ENCODE data around the gene KIRREL3.

Gene KIRREL3

GRCh38 chr11:126525216-126525615, 475.4 kb downstream of the KIRREL3 start:
- TF ChIP-seq, protein P1, sequence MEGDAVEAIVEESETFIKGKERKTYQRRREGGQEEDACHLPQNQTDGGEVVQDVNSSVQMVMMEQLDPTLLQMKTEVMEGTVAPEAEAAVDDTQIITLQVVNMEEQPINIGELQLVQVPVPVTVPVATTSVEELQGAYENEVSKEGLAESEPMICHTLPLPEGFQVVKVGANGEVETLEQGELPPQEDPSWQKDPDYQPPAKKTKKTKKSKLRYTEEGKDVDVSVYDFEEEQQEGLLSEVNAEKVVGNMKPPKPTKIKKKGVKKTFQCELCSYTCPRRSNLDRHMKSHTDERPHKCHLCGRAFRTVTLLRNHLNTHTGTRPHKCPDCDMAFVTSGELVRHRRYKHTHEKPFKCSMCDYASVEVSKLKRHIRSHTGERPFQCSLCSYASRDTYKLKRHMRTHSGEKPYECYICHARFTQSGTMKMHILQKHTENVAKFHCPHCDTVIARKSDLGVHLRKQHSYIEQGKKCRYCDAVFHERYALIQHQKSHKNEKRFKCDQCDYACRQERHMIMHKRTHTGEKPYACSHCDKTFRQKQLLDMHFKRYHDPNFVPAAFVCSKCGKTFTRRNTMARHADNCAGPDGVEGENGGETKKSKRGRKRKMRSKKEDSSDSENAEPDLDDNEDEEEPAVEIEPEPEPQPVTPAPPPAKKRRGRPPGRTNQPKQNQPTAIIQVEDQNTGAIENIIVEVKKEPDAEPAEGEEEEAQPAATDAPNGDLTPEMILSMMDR (IDR thresholded peaks at IDR 0.05; ENCODE audit: low read depth, low read length) = no peak
- H3K4me3 ChIP-seq (ENCODE audit: low read depth, low read length) = no peak overlapping the region

DNA sequence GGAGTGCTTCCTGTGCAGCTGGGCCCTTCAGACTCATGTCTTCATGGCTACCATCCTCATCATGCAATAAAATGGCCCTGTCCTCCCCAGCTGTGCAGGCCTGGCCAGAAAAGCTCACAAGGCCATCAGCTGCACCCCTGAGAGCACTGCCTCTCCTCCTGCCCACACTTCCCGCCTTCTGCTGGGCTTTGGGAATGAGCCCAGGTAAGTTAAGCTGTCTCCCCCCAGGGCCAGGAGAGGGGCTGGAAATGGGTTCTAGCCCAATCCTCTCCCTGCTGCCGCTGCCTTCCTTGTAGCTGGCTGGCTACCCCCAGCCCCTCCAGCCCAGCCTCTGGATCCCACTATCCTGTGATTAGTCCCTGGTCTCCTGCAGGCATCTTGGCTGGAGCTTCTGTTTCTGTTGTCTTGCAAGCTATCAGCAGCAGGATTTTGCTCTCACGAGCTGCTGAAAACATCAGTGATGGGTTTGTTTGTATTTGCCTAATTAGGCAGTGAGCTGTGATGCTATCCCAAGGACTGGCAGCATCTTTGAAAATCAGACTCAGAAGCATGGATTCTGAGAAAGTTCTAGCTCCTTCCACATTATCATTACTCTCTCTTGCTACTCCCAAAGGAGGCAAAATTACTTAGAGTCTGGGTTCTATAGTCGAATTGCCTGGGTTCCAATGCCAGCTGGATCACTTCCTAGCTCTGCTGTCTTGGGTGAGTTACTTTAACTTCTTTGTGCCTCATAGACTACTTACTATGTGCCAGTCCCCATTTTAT, 476.9 kb downstream of the KIRREL3 start:
- no peak overlapping the region for H3K4me3 ChIP-seq (ENCODE audit: low read depth, low read length)
- TF ChIP-seq, protein P1 (IDR thresholded peaks at IDR 0.05; ENCODE audit: low read depth, low read length) = no peak

DNA sequence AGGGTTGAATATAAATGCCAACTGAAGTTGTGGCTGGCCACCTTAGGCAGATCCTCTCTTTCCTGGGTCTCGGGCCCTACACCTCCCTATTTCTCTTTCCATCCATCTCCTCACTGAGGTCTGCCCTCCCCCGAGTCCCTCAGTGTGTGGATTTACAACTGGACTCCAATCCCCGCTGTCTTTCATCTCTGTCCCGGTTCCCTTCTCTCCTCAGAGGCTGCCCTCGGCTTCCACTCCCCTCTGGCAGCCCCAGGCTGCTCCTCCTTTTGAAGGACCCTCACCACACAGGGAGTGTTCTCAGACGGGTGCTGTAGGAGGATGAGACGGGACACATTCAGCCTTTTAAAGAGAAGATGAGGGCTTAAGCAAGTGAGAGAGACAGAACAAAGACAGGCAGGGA, 478.0 kb downstream of the KIRREL3 start:
- H3K4me3 ChIP-seq (ENCODE audit: low read depth, low read length) = no peak overlapping the region
- TF ChIP-seq, protein P1 (IDR thresholded peaks at IDR 0.05; ENCODE audit: low read depth, low read length) = no peak

DNA sequence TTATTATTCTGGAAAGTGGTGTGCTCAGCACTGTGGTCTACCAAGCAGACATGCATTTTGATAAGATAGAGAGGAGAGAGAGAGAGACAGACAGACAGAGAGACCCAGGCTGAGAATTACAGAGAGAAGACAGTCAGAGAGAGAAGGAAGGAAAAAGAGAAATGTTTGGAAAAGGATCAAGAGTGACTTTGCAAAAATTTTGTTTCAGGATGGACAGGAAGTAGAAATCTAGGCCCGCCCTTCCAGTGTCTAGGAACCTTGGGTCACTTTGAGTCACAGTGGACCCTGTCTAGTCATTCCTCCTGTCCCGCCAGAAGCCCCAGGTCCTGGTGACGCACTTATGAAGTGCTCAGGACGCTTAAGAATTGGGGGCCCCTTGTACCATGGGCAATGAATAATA, 478.4 kb downstream of the KIRREL3 start:
- TF ChIP-seq, protein P1 (IDR thresholded peaks at IDR 0.05; ENCODE audit: low read depth, low read length) = no peak
- no peak overlapping the region for H3K4me3 ChIP-seq (ENCODE audit: low read depth, low read length)

- TF ChIP-seq, protein P1 (IDR thresholded peaks at IDR 0.05; ENCODE audit: low read depth, low read length) = no peak
- no peak overlapping the region for H3K4me3 ChIP-seq (ENCODE audit: low read depth, low read length)
Measured at GRCh38 chr11:126521196-126521595, 479.4 kb downstream of the KIRREL3 start.

- H3K4me3 ChIP-seq (ENCODE audit: low read depth, low read length) = no peak overlapping the region
- TF ChIP-seq, protein P1 (IDR thresholded peaks at IDR 0.05; ENCODE audit: low read depth, low read length) = no peak
Measured at GRCh38 chr11:126519764-126520734, 480.5 kb downstream of the KIRREL3 start.

All from WI38 (cell line).